ENCODE data around the gene ZSWIM1.
"Not testable (repeated sequence)": the region's sequence is repeated elsewhere in the genome, so short reads cannot be mapped to it uniquely, and the experiment has no call there.

The ZSWIM1 gene

DNA sequence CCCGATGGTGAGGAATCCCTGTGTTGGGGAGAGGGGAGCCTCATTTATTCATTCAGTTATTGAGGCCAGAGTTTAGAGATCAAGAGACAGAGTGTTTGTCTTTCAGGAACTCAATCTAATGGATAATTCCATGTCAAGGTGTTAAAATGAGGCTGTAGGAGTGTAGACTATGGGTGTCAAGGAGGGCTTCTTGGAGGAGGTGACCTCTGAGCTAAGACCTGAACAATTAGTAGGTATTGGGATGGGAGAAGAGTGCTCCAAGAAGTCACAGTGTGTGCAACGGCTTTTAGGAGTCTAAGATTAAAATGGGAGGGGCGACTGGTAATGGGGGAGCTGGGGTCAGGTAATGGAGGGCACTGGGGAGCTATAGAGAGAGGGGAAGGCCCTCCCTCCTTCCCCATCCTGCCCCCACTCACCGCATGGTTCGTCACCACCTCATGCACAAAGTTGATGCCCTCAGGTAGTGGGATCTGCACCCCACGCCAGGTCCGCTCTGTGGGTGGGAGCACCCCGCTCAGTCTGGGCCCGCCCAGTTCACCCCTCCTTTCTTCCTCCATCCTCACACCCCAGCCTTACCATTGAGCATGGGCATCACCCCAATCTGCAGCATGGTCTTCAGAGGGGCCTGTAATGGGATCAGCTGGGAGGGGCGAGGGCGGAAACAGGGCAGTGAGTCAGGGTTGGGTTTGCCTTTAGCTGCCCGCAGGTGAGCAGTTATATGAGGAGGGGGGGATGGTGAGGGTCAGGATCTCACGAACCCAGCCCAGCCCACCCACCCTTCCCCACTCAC is 18.2 kb downstream of the ZSWIM1 start:
- Histone ChIP-seq H3K4me1 (ENCODE audit: low read length) (no peaks in the 10 kb centered on the region), H4K20me1 (ENCODE audit: insufficient read depth, low read length) (no peaks in the 10 kb centered on the region), H3K9me3 (ENCODE audit: insufficient read depth, low read length) (no peaks in the 10 kb centered on the region), H3K9ac (ENCODE audit: low read length) (no peak overlapping the region), H3K27me3 (ENCODE audit: low read depth, low read length) (no peaks in the 10 kb centered on the region), H3K36me3 (replicated peaks; ENCODE audit: low read depth, low read length) (peaks cover 18% of the 10 kb centered on the region), H3K27ac (ENCODE audit: low read length) (no peak overlapping the region), H2AFZ (ENCODE audit: low read depth, low read length) (no peak overlapping the region), H3K4me3 (ENCODE audit: low read length) (no peak overlapping the region), H3K79me2 (ENCODE audit: low read length) (no peaks in the 10 kb centered on the region), H3K4me2 (ENCODE audit: low read length) (no peak overlapping the region)
- TF ChIP-seq, protein P1, sequence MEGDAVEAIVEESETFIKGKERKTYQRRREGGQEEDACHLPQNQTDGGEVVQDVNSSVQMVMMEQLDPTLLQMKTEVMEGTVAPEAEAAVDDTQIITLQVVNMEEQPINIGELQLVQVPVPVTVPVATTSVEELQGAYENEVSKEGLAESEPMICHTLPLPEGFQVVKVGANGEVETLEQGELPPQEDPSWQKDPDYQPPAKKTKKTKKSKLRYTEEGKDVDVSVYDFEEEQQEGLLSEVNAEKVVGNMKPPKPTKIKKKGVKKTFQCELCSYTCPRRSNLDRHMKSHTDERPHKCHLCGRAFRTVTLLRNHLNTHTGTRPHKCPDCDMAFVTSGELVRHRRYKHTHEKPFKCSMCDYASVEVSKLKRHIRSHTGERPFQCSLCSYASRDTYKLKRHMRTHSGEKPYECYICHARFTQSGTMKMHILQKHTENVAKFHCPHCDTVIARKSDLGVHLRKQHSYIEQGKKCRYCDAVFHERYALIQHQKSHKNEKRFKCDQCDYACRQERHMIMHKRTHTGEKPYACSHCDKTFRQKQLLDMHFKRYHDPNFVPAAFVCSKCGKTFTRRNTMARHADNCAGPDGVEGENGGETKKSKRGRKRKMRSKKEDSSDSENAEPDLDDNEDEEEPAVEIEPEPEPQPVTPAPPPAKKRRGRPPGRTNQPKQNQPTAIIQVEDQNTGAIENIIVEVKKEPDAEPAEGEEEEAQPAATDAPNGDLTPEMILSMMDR (IDR thresholded peaks at IDR 0.05; ENCODE audit: low read depth, low read length), result no peak
- no peak for TF ChIP-seq EZH2phosphoT487 (IDR thresholded peaks at IDR 0.05; ENCODE audit: low read depth)

DNA sequence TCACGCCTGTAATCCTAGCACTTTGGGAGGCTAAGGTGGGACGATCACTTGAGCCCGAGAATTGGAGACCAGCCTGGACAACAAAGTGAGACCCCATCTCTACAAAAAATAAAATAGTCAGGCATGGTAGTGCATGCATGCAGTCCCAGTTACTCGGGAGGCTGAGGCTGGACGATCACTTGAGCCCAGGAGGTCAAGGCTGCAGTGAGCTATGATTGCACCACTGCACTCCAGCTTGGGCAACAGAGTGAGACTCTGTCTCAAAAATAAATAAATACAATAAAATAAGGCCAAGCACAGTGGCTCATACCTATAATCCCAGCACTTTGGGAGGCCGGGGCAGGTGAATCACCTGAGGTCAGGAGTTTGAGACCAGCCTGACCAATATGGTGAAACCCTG is 20.3 kb downstream of the ZSWIM1 start:
- not testable (repeated sequence) for H3K4me3 ChIP-seq (ENCODE audit: low read length); H4K20me1 ChIP-seq (ENCODE audit: insufficient read depth, low read length); H3K27ac ChIP-seq (ENCODE audit: low read length); H3K4me1 ChIP-seq (ENCODE audit: low read length); H3K27me3 ChIP-seq (ENCODE audit: low read depth, low read length); H3K9ac ChIP-seq (ENCODE audit: low read length); H3K79me2 ChIP-seq (ENCODE audit: low read length); H2AFZ ChIP-seq (ENCODE audit: low read depth, low read length); H3K4me2 ChIP-seq (ENCODE audit: low read length); H3K9me3 ChIP-seq (ENCODE audit: insufficient read depth, low read length)
- H3K36me3 ChIP-seq (replicated peaks; ENCODE audit: low read depth, low read length), result peaks cover 18% of the 10 kb centered on the region

DNA sequence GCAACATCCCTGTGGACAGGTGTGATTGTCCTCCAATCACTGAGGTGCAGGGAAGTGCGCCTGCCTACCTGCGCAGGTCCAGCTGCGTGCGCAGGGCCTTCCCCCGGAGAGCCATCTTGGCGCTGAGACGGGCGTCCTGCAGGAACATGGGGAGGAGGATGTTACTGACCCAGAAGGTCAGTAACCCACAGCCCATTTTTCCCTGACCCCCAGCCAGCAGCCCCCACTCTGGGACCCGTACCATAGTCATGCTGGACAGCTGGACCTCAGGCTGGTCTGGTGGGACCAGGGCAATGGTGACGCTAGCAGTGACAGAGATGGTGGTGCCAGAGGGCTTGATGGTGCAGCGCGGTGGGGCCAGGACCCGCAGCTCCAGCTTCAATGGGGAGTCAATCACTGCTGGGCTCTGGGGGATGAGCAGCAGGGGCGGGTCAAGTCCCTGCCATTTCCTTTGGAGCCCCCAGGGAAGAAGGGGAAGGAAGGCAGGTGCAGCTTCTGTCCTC is 21.2 kb downstream of the ZSWIM1 start:
- H3K9me3 ChIP-seq (ENCODE audit: insufficient read depth, low read length), result no peaks in the 10 kb centered on the region
- H3K36me3 ChIP-seq (replicated peaks; ENCODE audit: low read depth, low read length), result peaks cover 12% of the 10 kb centered on the region
- H2AFZ ChIP-seq (ENCODE audit: low read depth, low read length), result no peak overlapping the region
- H3K4me2 ChIP-seq (ENCODE audit: low read length), result no peak overlapping the region
- TF ChIP-seq EZH2phosphoT487 (IDR thresholded peaks at IDR 0.05; ENCODE audit: low read depth), result no peak
- TF ChIP-seq, protein P1 (IDR thresholded peaks at IDR 0.05; ENCODE audit: low read depth, low read length), result no peak
- H4K20me1 ChIP-seq (ENCODE audit: insufficient read depth, low read length), result no peaks in the 10 kb centered on the region
- no peaks in the 10 kb centered on the region for H3K79me2 ChIP-seq (ENCODE audit: low read length)
- H3K4me3 ChIP-seq (ENCODE audit: low read length), result no peak overlapping the region
- no peak overlapping the region for H3K9ac ChIP-seq (ENCODE audit: low read length)
- H3K27me3 ChIP-seq (ENCODE audit: low read depth, low read length), result no peaks in the 10 kb centered on the region
- H3K4me1 ChIP-seq (ENCODE audit: low read length), result no peaks in the 10 kb centered on the region
- H3K27ac ChIP-seq (ENCODE audit: low read length), result no peak overlapping the region

DNA sequence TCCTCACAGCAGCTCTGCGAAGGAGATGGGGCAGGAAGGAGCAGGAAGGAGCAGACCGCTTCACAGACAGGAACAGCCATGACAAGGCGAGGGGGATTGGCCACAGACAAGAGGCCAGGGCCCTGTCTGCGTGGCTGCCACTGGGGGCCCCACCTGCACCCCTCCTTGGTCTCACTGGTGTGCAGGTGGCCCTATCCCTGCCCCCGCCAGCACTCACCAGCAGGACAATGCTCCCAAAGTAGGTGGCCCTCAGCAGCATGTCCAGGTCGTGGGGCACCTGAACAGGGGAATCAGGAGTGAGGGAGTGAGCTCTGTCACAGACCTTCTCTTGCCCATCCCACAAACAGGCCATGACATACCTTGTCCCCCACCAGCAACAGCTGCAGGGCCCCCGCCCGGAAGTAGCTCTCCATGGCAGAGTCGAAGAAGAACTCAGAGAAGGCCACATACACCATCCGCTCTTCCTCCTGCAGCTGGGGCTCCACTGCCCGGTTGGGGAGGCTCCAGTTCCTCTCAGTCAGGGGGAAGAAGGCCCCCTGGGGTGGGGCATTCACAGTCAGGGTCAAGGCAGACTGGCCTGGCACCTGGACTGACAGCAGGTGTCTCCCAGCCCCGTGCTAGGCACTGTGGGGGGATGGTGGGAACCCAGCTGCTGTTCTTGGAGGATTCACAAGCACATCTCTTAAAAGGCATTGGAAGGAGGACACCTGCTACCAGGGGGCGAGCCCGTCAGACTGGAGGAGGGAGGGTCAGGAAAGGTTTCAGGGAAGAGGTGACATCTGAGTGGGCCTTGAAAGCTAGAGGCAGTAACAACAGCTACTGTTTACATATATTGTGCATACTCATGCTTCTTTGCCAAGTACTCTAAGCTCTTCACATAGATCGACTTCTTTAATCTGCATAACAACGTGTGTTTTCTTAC is 23.8 kb downstream of the ZSWIM1 start:
- H3K4me1 ChIP-seq (ENCODE audit: low read length), result peaks cover 2% of the 10 kb centered on the region; the same call in 1 of the 2 replicates
- no peaks in the 10 kb centered on the region for H3K9me3 ChIP-seq (ENCODE audit: insufficient read depth, low read length)
- no peak overlapping the region for H3K4me2 ChIP-seq (ENCODE audit: low read length)
- TF ChIP-seq, protein P1 (IDR thresholded peaks at IDR 0.05; ENCODE audit: low read depth, low read length), result no peak
- TF ChIP-seq EZH2phosphoT487 (IDR thresholded peaks at IDR 0.05; ENCODE audit: low read depth), result no peak
- no peak overlapping the region for H2AFZ ChIP-seq (ENCODE audit: low read depth, low read length)
- no peak overlapping the region for H3K4me3 ChIP-seq (ENCODE audit: low read length)
- H4K20me1 ChIP-seq (ENCODE audit: insufficient read depth, low read length), result no peaks in the 10 kb centered on the region
- no peaks in the 10 kb centered on the region for H3K79me2 ChIP-seq (ENCODE audit: low read length)
- no peak overlapping the region for H3K9ac ChIP-seq (ENCODE audit: low read length)
- no peak overlapping the region for H3K27ac ChIP-seq (ENCODE audit: low read length)
- H3K36me3 ChIP-seq (replicated peaks; ENCODE audit: low read depth, low read length), result peaks cover 2% of the 10 kb centered on the region
- H3K27me3 ChIP-seq (ENCODE audit: low read depth, low read length), result no peaks in the 10 kb centered on the region
